Myocyte (in vitro differentiated cells): ENCODE results near the gene ANKS3. TPM values are rescaled to one million over a fixed set of nuclear protein-coding genes. Genes with fewer than 3 reads are reported as not detected.
"Not testable (repeated sequence)": the region's sequence is repeated elsewhere in the genome, so short reads cannot be mapped to it uniquely, and the experiment has no call there.

Experiments used
- DNase-seq: peaks from one replicate; pipeline ENCODE4 v3.0.0-alpha.2; 2012; ENCODE audit warnings: low read depth
- total RNA-seq: library from RNA; depleted of rRNA; stranded (reverse); fragments of >200 nt; gene quantifications from 2 replicates; pipeline ENCODE4 v1.2.3, GENCODE V29; 2014

The ANKS3 gene
- total RNA-seq, 1 donor from 2014 or later, result 16.8 TPM

DNA sequence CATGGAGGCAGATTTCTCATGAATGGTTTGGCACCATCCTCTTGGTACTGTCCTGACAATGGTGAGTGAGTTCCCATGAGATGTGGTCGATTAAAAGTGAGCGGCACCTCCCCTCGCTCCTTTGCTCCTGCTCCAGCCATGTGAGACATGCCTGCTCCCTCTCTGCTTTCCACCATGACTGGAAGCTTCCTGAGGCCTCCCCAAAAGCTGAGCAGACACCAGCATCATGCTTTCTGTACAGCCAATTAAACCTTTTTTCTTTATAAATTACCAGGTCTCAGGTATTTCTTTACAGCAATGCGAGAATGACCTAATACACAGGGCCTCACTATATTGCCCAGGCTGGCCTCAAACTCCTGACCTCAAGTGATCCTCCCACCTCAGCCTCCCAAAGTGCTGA lies 20.8 kb upstream of the ANKS3 start:
- DNase-seq, result no peak

DNA sequence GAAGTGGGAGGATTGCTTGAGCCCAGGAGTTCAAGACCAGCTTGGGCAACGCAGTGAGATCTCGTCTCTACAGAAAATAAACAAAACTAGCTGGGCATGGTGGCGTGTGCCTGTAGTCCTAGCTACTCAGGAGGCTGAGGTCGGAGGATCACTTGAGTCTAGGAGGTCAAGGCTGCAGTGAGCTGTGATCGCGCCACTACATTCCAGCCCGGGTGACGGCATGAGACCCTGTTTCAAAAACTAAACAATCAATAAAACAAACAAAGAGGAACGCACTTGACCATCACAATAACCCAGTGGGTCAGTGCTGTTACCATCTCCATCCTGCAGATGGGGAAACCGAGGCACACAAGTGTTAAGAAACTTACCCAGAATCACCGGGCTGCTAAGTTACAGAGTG lies 19.2 kb upstream of the ANKS3 start:
- no peak for DNase-seq

- DNase-seq, result no peak
Measured at GRCh38 chr16:4752351-4753100, 18.5 kb upstream of the ANKS3 start.

DNA sequence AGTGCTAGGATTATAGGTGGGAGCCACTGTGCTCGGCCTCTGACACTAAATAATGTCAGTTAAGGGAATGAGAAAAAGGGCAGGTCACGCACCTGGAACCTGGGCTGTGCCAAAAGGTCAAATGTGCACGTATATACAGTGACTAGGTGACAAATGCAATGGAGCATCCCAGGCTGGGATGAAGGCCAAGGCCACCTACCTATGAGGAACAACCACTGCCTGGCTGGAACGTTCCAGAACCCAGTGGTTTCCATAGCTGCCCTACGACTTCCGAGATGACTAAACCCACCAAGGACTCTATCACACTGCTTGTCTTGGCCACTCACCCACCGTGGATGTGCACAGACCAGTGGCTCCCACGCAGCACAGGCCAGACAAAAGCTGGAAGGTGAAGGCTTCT lies 16.8 kb upstream of the ANKS3 start:
- DNase-seq, result no peak

DNA sequence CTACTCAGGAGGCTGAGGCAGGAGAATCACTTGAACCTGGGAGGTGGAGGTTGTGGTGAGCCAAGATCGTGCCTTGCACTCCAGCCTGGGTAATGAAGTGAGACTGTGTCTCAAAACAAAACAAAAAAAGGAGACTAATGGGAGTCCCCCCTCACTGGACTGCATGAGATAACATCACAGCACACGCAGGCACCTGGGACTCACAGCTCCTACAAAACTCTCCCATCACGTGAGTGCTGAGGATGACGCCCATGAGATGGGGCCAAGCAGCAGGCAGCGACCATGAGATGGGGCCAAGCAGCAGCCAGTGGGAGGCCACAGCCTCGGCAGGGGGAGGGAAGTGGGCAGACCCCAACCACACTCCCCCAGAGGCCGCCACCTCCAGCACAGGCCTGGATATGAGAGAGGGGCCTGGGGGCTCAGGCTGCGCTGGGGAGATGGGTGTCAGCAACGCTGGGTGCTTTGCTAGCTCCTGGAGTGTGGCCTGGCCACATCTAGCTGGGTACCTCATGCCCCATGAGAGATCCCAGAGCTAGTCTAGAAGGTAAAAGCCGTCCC lies 15.7 kb upstream of the ANKS3 start:
- no peak for DNase-seq

GRCh38 chr16:4748682-4749411 lies 14.8 kb upstream of the ANKS3 start:
- DNase-seq, result no peak

- DNase-seq, result peak; percentile 13
Measured at GRCh38 chr16:4747906-4748681, 14.0 kb upstream of the ANKS3 start.

GRCh38 chr16:4746991-4747574 lies 13.0 kb upstream of the ANKS3 start:
- DNase-seq, result peak; percentile 21

GRCh38 chr16:4746215-4746614 lies 12.1 kb upstream of the ANKS3 start:
- peak; percentile 21 for DNase-seq

DNA sequence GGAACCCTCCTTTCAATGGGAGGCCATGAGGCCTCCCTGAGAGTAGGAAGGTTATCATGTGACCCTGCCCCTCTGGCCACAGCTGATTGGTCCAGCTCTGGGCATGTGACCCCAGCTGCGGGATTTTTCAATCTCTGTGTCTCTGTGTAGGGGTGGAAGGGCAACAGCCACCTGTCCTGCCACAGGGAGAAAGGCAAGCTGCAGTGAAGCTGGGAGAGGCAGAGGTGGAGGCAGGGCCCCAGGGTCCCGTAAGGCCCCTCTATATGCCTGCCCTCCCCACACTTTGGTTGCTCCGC lies 11.2 kb upstream of the ANKS3 start:
- no peak for DNase-seq

DNA sequence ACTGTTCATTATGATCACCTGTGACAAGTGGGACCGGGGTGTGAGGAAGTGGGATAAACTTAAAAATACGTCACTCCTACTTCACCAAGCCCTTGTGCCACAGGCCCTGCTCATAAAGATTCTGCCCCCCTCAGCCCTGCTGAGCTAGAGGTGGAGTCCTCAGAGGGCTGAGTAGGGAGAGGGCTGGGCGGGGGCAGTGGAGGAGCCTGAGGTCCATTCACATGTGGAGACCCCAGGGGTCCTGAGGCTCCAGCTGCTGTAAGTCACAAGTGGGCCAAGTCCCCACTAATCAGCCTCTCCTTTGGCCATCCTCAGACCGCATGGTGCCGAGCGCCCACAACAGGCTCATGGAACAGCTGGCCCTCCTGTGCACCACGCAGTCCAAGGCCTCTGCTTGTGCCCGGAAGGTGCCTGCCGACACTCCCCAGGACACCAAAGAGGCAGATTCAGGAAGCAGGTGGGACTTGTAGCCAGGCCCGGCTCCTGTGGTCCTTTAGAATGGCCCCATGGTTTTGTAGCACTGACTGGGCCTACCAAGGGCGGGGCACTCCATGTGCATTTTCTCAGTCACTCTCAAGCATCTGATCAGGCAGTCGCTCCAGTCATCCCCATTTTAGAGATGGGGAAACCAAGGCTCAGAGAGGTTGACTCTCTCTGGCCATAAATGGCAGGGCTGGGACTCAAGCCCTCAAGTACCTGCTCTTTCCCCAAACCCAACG lies 10.6 kb upstream of the ANKS3 start:
- DNase-seq, result no peak

DNA sequence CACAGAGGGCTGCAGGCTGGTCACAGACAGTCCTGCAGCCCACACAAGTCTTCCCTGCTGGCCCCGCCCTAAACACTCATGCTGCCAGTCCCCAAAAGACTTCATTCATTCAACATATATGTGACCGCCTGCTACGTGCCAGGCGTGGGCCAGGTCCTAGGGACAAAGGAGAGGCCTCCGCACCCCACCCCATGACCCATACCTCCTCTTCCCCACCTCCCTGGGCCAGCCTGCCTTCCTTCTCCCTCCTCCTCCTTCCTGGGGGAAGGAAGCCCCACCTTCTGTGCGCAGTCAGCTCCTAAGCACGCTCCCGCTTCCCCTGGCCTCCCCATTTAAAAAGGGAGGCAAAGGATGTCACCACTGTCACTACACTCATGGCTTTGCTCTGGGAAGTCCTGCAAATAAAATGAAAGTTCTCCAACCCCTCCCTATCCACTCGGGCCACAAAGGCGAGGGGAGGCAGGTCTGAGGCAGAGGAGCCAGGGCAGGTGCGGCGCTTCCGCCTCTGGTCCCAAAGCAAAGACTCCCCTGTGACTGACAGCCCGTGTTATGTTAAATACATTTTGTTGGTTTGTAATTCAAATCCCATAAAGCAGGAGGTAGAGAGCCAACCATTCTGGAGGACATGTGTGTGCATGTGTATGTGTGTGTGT lies 9.3 kb upstream of the ANKS3 start:
- DNase-seq, result no peak

GRCh38 chr16:4738370-4738769 lies 4.3 kb upstream of the ANKS3 start:
- not testable (repeated sequence) for DNase-seq

DNA sequence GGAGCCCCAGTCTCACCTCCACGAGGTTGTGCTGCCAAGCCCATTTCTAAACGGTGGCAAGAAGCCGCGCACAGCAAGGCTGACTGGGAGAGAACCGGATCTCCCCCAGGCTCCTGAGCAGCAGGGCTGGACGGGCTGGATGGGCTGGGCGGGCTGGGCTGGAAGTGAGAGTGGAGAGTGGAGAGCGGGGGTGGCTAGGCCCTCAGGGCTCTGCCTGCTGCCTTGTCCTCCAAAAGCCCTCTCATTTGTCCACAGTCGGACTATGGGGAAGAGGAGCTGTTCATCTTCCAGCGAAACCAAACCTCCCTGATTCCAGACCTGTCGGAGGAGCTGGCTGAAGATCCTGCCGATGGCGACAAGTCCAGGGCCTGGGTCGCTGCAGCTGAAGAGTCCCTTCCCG lies 3.5 kb upstream of the ANKS3 start:
- no peak for DNase-seq

GRCh38 chr16:4736546-4736945 lies 2.5 kb upstream of the ANKS3 start:
- no peak for DNase-seq

DNA sequence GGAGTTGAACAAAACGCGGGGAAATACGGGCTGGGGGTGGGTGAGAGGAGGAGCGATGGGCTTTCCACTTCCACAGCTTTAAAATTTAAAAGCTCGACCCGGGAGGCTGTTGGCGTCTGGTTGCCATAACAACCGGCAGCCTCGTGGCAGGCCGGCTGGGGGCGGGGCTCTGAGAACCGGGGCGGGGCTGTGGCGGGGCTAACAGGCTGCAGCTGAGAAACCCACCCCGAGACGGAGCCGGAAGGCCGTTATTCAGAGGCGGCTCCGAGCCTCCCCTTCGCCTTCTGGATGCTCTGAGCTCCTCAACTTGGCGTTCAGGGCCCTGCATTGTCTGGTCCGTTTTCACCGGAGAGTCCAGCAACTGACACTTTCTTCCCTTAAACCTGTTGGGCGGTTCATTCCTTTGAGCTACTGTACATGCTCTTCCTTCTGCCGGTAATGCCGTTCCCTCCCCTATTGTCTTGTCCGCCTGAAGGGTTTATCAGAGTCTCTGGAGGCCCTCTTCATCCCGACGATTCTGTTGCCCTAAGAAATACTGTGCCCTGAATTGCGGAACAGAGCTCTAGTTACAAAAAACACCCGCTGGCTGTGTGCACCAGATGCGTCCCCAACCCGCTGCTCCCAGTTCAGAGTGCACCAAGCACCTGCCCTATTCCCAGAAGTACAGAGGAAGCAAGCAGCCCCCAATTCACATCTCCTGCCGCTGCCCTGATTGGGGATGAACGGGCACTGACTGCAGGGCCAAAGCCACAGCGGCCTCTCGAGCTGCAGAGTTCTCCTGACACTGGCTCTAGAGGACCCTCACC lies 862 bp upstream of the ANKS3 start:
- peak; percentile 80 for DNase-seq

GRCh38 chr16:4733747-4734062 lies 366 bp downstream of the ANKS3 start:
- DNase-seq, result no peak

DNA sequence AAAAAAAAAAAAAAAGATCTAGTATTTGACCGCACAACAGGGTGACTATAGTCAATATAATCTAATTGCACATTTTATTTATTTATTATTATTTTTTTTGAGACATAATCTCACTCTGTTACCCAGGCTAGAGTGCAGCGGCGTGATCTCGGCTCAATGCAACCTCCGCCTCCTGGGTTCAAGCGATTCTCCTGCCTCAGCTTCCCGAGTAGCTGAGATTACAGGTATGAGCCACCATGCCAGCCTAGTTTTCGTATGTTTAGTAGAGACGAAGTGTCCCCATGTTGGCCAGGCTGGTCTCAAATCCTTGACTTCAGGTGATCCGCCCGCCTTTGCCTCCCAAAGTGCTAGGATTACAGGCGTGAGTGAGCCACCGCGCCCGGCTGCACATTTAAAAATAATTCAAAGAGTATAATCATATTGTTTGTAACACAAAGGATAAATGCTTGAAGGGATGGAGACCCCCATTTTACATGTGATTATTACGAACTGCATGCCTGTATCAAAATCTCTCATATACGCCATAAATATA lies 794 bp downstream of the ANKS3 start:
- no peak for DNase-seq

DNA sequence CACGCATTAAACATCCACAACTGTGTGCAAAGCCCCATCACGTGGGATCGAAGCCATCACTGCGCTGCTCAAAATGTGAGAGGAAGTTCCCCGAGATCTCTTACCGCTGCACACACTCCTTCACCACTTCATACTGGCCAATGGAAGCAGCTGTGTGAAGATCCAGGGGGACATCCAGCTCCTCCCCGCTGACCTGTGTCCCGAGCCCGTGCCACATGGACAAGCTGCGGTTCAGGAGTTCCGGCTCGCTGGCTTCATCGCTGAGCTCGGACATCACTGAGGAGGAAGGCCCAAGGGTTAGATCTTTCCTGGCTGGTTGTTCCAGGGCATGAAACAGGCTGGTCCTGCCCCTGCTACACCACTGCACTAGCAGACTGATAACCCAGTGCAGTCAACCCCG lies 4.2 kb downstream of the ANKS3 start:
- DNase-seq, result no peak

DNA sequence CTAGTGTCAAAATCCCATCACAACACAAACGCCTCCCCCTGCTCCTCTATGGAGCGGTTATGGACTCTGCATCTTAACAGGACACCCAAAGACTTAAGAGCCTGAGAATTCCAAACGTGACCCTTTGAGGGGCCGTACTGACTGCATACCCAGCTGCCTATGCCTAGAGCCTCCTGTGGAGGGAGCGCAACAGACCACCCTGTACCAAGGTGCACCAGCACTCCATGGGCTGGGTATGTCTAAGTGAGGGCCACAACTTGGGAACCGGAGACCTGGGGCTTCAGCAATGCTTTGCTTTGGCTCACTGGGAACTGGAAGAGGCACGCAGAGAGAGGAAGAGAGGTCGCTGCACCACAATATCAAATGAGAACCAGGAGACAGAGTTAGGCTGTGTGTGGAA lies 5.4 kb downstream of the ANKS3 start:
- no peak for DNase-seq
